Measurements from ENCODE around the gene CARD6. TPM values are rescaled to one million over a fixed set of nuclear protein-coding genes. Genes with fewer than 3 reads are reported as not detected.

Gene CARD6
- total and polyA plus RNA-seq, 2 of the 13 experiments (the other 11 are each of a cell fraction or from before 2014, with no cell fraction given) = 0.33 to 1.4 TPM

DNA sequence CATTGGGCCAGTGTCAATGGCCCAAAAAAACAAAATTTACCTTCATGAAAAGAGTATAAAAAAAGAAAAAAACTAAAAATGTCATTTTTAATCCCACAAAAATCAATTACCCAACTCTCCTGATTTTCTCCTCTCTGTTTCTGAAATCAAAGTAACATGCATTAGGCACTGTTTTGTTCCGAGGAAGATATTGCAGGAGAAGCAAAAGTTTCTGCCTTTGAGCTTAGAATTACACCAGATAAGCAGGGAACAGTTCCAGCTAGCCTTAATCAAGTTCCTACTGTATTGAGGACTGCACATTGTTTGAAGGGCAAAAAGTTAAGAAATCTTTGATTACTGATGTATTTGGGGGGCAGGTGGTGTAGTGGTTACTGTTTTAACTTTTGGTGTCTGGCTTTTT, 41.9 kb upstream of the CARD6 start (continued):
- TF ChIP-seq MYPOP (CRISPR knock-in tag; IDR thresholded peaks at IDR 0.05) (no peak), CREBL2 (CRISPR knock-in tag; IDR thresholded peaks at IDR 0.05; ENCODE audit: borderline replicate concordance) (no peak), RFXANK (CRISPR knock-in tag; IDR thresholded peaks at IDR 0.05) (no peak), XBP1 (CRISPR knock-in tag; IDR thresholded peaks at IDR 0.05) (no peak), ZNF205 (CRISPR knock-in tag; IDR thresholded peaks at IDR 0.05) (no peak), GPN1 (CRISPR knock-in tag; IDR thresholded peaks at IDR 0.05; ENCODE audit: borderline replicate concordance) (no peak)
- TF ChIP-seq, protein P1, sequence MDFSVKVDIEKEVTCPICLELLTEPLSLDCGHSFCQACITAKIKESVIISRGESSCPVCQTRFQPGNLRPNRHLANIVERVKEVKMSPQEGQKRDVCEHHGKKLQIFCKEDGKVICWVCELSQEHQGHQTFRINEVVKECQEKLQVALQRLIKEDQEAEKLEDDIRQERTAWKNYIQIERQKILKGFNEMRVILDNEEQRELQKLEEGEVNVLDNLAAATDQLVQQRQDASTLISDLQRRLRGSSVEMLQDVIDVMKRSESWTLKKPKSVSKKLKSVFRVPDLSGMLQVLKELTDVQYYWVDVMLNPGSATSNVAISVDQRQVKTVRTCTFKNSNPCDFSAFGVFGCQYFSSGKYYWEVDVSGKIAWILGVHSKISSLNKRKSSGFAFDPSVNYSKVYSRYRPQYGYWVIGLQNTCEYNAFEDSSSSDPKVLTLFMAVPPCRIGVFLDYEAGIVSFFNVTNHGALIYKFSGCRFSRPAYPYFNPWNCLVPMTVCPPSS (IDR thresholded peaks at IDR 0.05) = no peak
- TF ChIP-seq, protein P2, sequence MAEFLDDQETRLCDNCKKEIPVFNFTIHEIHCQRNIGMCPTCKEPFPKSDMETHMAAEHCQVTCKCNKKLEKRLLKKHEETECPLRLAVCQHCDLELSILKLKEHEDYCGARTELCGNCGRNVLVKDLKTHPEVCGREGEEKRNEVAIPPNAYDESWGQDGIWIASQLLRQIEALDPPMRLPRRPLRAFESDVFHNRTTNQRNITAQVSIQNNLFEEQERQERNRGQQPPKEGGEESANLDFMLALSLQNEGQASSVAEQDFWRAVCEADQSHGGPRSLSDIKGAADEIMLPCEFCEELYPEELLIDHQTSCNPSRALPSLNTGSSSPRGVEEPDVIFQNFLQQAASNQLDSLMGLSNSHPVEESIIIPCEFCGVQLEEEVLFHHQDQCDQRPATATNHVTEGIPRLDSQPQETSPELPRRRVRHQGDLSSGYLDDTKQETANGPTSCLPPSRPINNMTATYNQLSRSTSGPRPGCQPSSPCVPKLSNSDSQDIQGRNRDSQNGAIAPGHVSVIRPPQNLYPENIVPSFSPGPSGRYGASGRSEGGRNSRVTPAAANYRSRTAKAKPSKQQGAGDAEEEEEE (CRISPR knock-in tag; IDR thresholded peaks at IDR 0.05; ENCODE audit: borderline replicate concordance) = no peak
- TF ChIP-seq, protein P3, sequence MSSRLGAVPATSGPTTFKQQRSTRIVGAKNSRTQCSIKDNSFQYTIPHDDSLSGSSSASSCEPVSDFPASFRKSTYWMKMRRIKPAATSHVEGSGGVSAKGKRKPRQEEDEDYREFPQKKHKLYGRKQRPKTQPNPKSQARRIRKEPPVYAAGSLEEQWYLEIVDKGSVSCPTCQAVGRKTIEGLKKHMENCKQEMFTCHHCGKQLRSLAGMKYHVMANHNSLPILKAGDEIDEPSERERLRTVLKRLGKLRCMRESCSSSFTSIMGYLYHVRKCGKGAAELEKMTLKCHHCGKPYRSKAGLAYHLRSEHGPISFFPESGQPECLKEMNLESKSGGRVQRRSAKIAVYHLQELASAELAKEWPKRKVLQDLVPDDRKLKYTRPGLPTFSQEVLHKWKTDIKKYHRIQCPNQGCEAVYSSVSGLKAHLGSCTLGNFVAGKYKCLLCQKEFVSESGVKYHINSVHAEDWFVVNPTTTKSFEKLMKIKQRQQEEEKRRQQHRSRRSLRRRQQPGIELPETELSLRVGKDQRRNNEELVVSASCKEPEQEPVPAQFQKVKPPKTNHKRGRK (CRISPR knock-in tag; IDR thresholded peaks at IDR 0.05) = no peak
- TF ChIP-seq, protein P4, sequence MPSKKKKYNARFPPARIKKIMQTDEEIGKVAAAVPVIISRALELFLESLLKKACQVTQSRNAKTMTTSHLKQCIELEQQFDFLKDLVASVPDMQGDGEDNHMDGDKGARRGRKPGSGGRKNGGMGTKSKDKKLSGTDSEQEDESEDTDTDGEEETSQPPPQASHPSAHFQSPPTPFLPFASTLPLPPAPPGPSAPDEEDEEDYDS (CRISPR knock-in tag; IDR thresholded peaks at IDR 0.05) = no peak
